PC-3 (cell line): ENCODE results near the gene ACSS3. TPM values are rescaled to one million over a fixed set of nuclear protein-coding genes. Genes with fewer than 3 reads are reported as not detected.

ENCODE experiments used
- ATAC-seq: fragments of 200-7000 bp; cut with Tn5 transposase; 2 replicates; pipeline ENCODE4 v1.9.1; 2020; ENCODE audit warnings: mild to moderate bottlenecking, moderate library complexity
- Bru-seq: library from RNA; stranded (reverse); fragments of 400-500 nt; gene quantifications from one replicate; lab custom pipeline; 2021; lab: Mats Ljungman, UMichigan
- BruChase-seq, 2 experiments: library from RNA; stranded (reverse); fragments of 400-500 nt; gene quantifications; one replicate each; lab custom pipeline; 2021; lab: Mats Ljungman, UMichigan
- BruUV-seq: library from RNA; stranded (reverse); fragments of 400-500 nt; replicated peaks from 2 replicates; lab custom pipeline; 2021; lab: Mats Ljungman, UMichigan
- CTCF ChIA-PET: fragments of 300-600 bp; sonication (Branson Sonifier 250); formaldehyde crosslinking; loops from one replicate; lab custom pipeline; 2022; ENCODE audit warnings: antibody characterized with exemption; lab: Charles Lee
- POLR2A ChIA-PET: fragments of 300-600 bp; sonication (Branson Sonifier 250); formaldehyde crosslinking; loops from one replicate; lab custom pipeline; 2022; ENCODE audit warnings: antibody characterized with exemption; ENCODE audit not compliant: unreplicated experiment; lab: Charles Lee
- DNase-seq: peaks from one replicate; pipeline ENCODE4 v3.0.0-alpha.2; 2015
- H2AFZ ChIP-seq: fragments of 300-600 bp; sonication (generic); 2 replicates; pipeline ENCODE4 v1.6.0; 2016; ENCODE audit warnings: antibody characterized with exemption, low read length
- H3F3A ChIP-seq: fragments of 300-600 bp; sonication (generic); one replicate; pipeline ENCODE4 v1.6.0; 2017; ENCODE audit warnings: antibody characterized with exemption, low read length, control low read depth, mild to moderate bottlenecking; ENCODE audit not compliant: unreplicated experiment
- H3K27ac ChIP-seq: fragments of 300-600 bp; sonication (generic); 2 replicates; pipeline ENCODE4 v1.5.1; 2016; ENCODE audit warnings: mild to moderate bottlenecking, low read length
- H3K27me3 ChIP-seq: fragments of 300-600 bp; sonication (generic); 2 replicates; pipeline ENCODE4 v1.6.1; 2016; ENCODE audit warnings: low read length, mixed read lengths
- H3K36me3 ChIP-seq: fragments of 300-600 bp; sonication (generic); 2 replicates; pipeline ENCODE4 v1.6.1; 2016; ENCODE audit warnings: low read depth, mixed run types, low read length, mixed read lengths
- H3K4me1 ChIP-seq: fragments of 300-600 bp; sonication (generic); 2 replicates; pipeline ENCODE4 v1.5.1; 2016; ENCODE audit warnings: low read length; ENCODE audit not compliant: insufficient read depth
- H3K4me2 ChIP-seq: fragments of 300-600 bp; sonication (generic); 2 replicates; pipeline ENCODE4 v1.6.0; 2016; ENCODE audit warnings: low read length
- H3K4me3 ChIP-seq: fragments of 300-600 bp; sonication (generic); 2 replicates; pipeline ENCODE4 v1.5.1; 2016; ENCODE audit warnings: mild to moderate bottlenecking, low read length, mixed read lengths
- H3K79me2 ChIP-seq: fragments of 300-600 bp; sonication (generic); 2 replicates; pipeline ENCODE4 v1.6.1; 2017; ENCODE audit warnings: low read length, mixed read lengths
- H3K9ac ChIP-seq: fragments of 300-600 bp; sonication (generic); 2 replicates; pipeline ENCODE4 v1.6.0; 2016; ENCODE audit warnings: mild to moderate bottlenecking, low read length
- H3K9me2 ChIP-seq: fragments of 300-600 bp; sonication (generic); replicated peaks from 2 replicates; pipeline ENCODE4 v1.6.1; 2016; ENCODE audit warnings: mixed run types, low read length, mixed read lengths
- H3K9me3 ChIP-seq: fragments of 300-600 bp; sonication (generic); 2 replicates; pipeline ENCODE4 v1.6.1; 2016; ENCODE audit warnings: low read length, mixed read lengths
- H4K20me1 ChIP-seq: fragments of 300-600 bp; sonication (generic); 2 replicates; pipeline ENCODE4 v1.6.1; 2016; ENCODE audit warnings: low read length, mixed read lengths
- EZH2 ChIP-seq: fragments of 300-600 bp; sonication (generic); IDR thresholded peaks from one replicate; pipeline ENCODE4 v1.6.1; 2017; ENCODE audit warnings: antibody characterized with exemption, mild to moderate bottlenecking, low read length; ENCODE audit not compliant: unreplicated experiment
- EZH2phosphoT487 ChIP-seq: fragments of 300-600 bp; sonication (generic); IDR thresholded peaks from 2 replicates; pipeline ENCODE4 v1.6.1; 2018; ENCODE audit warnings: mild to moderate bottlenecking, antibody characterized with exemption, low read length, borderline replicate concordance
- intact Hi-C: fragments of 100-400 bp; cut with micrococcal nuclease; formaldehyde crosslinking; loops from 2 replicates; pipeline ENCODE4 v1.9.0; 2023
- long read RNA-seq: library from polyadenylated mRNA; unstranded; transcript quantifications from one replicate; pipeline ENCODE4 v2.0.0, GENCODE V29; 2021; ENCODE audit not compliant: unreplicated experiment
- total RNA-seq: library from RNA; depleted of rRNA; stranded (reverse); fragments of >200 nt; gene quantifications from 2 replicates; pipeline ENCODE4 v1.2.3, GENCODE V29; 2014; rRNA removed
- TF ChIP-seq, protein P1 (sequence below): fragments of 300-600 bp; sonication (generic); conservative IDR thresholded peaks from 2 replicates; pipeline ENCODE4 v1.5.1; 2017; ENCODE audit warnings: antibody characterized with exemption, low read depth, mild to moderate bottlenecking, low read length

ACSS3 gene, protein sequence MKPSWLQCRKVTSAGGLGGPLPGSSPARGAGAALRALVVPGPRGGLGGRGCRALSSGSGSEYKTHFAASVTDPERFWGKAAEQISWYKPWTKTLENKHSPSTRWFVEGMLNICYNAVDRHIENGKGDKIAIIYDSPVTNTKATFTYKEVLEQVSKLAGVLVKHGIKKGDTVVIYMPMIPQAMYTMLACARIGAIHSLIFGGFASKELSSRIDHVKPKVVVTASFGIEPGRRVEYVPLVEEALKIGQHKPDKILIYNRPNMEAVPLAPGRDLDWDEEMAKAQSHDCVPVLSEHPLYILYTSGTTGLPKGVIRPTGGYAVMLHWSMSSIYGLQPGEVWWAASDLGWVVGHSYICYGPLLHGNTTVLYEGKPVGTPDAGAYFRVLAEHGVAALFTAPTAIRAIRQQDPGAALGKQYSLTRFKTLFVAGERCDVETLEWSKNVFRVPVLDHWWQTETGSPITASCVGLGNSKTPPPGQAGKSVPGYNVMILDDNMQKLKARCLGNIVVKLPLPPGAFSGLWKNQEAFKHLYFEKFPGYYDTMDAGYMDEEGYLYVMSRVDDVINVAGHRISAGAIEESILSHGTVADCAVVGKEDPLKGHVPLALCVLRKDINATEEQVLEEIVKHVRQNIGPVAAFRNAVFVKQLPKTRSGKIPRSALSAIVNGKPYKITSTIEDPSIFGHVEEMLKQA
- total RNA-seq (not detected in 2 replicates), Bru-seq, nascent RNA (percentile 0 among the genes with signal in this experiment), BruChase-seq, experiment 1, labeled RNA remaining after a 6-hour chase (not detected), BruChase-seq, experiment 2, labeled RNA remaining after a 2-hour chase (percentile 0 among the genes with signal in this experiment)
- long read RNA-seq, result 0 reads

DNA sequence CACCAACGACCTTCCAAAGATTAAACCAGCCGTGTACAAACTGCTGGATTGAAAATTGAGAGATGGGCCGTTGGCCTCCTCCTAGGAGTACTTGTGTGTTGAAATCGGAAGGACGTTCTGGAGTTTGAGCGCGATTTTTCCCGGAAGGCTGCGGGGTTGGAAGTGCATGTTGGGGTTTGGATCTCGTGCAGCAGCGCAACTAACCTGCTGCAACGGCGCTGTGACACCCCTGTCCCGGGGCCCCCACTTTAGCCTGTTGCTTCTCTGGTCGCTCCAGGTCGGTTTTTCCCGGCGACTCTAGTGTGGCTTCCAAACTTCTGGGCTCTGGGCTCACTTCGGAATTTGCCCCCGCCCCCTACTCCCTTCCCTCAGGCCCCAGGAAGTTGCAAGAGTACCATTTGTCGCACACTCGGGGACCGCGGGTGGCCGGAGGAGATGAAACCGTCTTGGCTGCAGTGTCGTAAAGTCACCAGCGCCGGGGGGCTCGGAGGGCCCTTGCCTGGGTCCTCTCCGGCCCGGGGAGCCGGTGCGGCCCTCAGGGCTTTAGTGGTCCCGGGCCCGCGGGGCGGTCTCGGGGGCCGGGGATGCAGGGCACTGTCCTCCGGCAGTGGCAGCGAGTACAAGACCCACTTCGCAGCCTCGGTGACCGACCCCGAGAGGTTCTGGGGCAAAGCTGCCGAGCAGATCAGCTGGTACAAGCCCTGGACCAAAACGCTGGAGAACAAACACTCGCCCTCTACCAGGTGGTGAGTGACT lies at the start of gene ACSS3:
TSS of gene ACSS3 (plus strand) at position 394 of the 756 bp plus-strand sequence. CDS start at position 436, 42 bp downstream.
- Histone ChIP-seq H3K4me2 (no peak within 1 kb of the TSS), H2AFZ (no peak within 1 kb of the TSS), H3K79me2 (no peaks in the 10 kb centered on the region), H3K9ac (no peak within 1 kb of the TSS), H4K20me1 (no peaks in the 10 kb centered on the region), H3K4me1 (no peaks in the 10 kb centered on the region), H3K9me3 (no peaks in the 10 kb centered on the region), H3K9me2 (no peaks in the 10 kb centered on the region), H3K27ac (no peak within 1 kb of the TSS), H3K4me3 (no peak within 1 kb of the TSS), H3F3A (no peaks in the 10 kb centered on the region), H3K36me3 (no peaks in the 10 kb centered on the region), H3K27me3 (peaks cover 9% of the 10 kb centered on the region; the same call in 1 of the 2 replicates)
- BruUV-seq, result no TSS peak
- no peak for DNase-seq
- TF ChIP-seq EZH2phosphoT487 (no peak), EZH2 (no peak)
- TF ChIP-seq, protein P1, sequence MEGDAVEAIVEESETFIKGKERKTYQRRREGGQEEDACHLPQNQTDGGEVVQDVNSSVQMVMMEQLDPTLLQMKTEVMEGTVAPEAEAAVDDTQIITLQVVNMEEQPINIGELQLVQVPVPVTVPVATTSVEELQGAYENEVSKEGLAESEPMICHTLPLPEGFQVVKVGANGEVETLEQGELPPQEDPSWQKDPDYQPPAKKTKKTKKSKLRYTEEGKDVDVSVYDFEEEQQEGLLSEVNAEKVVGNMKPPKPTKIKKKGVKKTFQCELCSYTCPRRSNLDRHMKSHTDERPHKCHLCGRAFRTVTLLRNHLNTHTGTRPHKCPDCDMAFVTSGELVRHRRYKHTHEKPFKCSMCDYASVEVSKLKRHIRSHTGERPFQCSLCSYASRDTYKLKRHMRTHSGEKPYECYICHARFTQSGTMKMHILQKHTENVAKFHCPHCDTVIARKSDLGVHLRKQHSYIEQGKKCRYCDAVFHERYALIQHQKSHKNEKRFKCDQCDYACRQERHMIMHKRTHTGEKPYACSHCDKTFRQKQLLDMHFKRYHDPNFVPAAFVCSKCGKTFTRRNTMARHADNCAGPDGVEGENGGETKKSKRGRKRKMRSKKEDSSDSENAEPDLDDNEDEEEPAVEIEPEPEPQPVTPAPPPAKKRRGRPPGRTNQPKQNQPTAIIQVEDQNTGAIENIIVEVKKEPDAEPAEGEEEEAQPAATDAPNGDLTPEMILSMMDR, result no peak
- ATAC-seq, result no peak
- POLR2A ChIA-PET, result no interaction called here
- CTCF ChIA-PET, result no interaction called here
- intact Hi-C loops, result no loop called here

DNA sequence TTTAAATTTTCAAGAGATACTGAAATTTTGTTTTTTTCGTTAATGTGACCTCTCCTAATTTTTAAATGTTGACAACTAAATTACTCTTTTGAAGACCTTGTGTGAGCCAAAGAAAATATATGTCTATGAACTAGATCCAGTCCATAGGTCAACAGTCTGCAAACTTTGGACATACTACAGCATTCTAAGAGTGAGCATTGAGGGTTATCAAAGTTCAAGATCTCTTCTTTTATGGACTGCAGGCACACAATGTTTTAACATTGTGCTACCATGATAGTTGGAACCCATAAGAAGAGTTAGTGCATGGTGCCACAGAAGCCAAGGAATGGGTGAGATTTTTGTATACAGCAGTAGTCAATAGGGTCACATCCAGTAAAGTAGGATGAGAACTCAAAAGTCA lies 43.0 kb upstream of the ACSS3 start:
- Histone ChIP-seq H4K20me1 (no peaks in the 10 kb centered on the region), H3K36me3 (no peaks in the 10 kb centered on the region), H3K9me3 (no peaks in the 10 kb centered on the region), H3K79me2 (no peaks in the 10 kb centered on the region), H3K4me2 (no peak overlapping the region), H2AFZ (no peak overlapping the region), H3K27me3 (no peaks in the 10 kb centered on the region), H3K4me1 (no peaks in the 10 kb centered on the region), H3K4me3 (no peak overlapping the region), H3K27ac (no peak overlapping the region), H3K9me2 (no peaks in the 10 kb centered on the region), H3K9ac (no peak overlapping the region), H3F3A (no peaks in the 10 kb centered on the region)
- DNase-seq (no peak), ATAC-seq (no peak)
- CTCF ChIA-PET, result no interaction called here
- TF ChIP-seq EZH2 (no peak), EZH2phosphoT487 (no peak)
- TF ChIP-seq, protein P1, result no peak
- no TSS peak for BruUV-seq
- POLR2A ChIA-PET, result interaction anchor here (0.7 kb wide), 1 partner anchor 15 kb away, joined by 3 read pairs; no protein-coding TSS in a partner anchor
- intact Hi-C loops, result no loop called here
